CD4-positive, CD25-positive, alpha-beta regulatory T cell (primary cell): Measurements from ENCODE around the gene KHDRBS2. TPM values are rescaled to one million over a fixed set of nuclear protein-coding genes. Genes with fewer than 3 reads are reported as not detected.

Experiments
- ATAC-seq, 2 donors: fragments of 150-1000 bp; cut with Tn5 transposase; one replicate each; pipeline ENCODE4 v1.10.0; 2021; ENCODE audit warnings: low read depth in 2 of 2, moderate number of reproducible peaks in 2 of 2, moderate library complexity in 1 of 2
- DNase-seq, 3 donors: peaks; one replicate each; pipeline versions ENCODE4 v3.0.0 to v3.0.0-alpha.2; 2012 to 2022; ENCODE audit warnings: mixed read lengths in 1 of 3
- H3K27ac ChIP-seq: one replicate; pipeline ENCODE4 v1.7.0; 2013; ENCODE audit warnings: mild to moderate bottlenecking, low read length; ENCODE audit not compliant: insufficient read depth, poor library complexity, severe bottlenecking
- H3K27me3 ChIP-seq: one replicate; pipeline ENCODE4 v1.7.0; 2013; ENCODE audit warnings: low read length; ENCODE audit not compliant: control insufficient read depth, insufficient read depth
- H3K36me3 ChIP-seq: one replicate; pipeline ENCODE4 v1.7.0; 2013; ENCODE audit warnings: mild to moderate bottlenecking, low read length, moderate library complexity; ENCODE audit not compliant: control insufficient read depth, insufficient read depth
- H3K4me1 ChIP-seq: 2 replicates; pipeline ENCODE4 v1.7.0; 2013; ENCODE audit warnings: mild to moderate bottlenecking, low read length; ENCODE audit not compliant: insufficient read depth, control insufficient read depth, poor library complexity, severe bottlenecking
- H3K4me3 ChIP-seq: one replicate; pipeline ENCODE4 v1.7.0; 2013; ENCODE audit warnings: low read depth, mild to moderate bottlenecking, low read length, moderate library complexity
- H3K9me3 ChIP-seq, 2 experiments: 1 replicate in 1 of 2; 2 replicates in 1 of 2; pipeline ENCODE4 v1.7.0; 2013; ENCODE audit warnings: low read length in 2 of 2, mild to moderate bottlenecking in 1 of 2, moderate library complexity in 1 of 2; ENCODE audit not compliant: control insufficient read depth in 2 of 2
- H3K27ac Mint-ChIP-seq, 3 donors: one replicate each; pipeline ENCODE4 v1.8.0; 2020 to 2022; ENCODE audit warnings: mild to moderate bottlenecking in 3 of 3, mixed read lengths in 3 of 3, moderate library complexity in 2 of 3
- H3K27me3 Mint-ChIP-seq: one replicate; pipeline ENCODE4 v1.8.0; 2022; ENCODE audit warnings: mild to moderate bottlenecking, mixed read lengths
- H3K36me3 Mint-ChIP-seq: one replicate; pipeline ENCODE4 v1.8.0; 2020; ENCODE audit warnings: mixed read lengths
- H3K4me1 Mint-ChIP-seq, 4 donors: one replicate each; pipeline ENCODE4 v1.8.0; 2020 to 2022; ENCODE audit warnings: mixed read lengths in 4 of 4, mild to moderate bottlenecking in 1 of 4
- H3K4me3 Mint-ChIP-seq, 4 donors: one replicate each; pipeline ENCODE4 v1.8.0; 2020 to 2022; ENCODE audit warnings: mild to moderate bottlenecking in 4 of 4, mixed read lengths in 4 of 4, moderate library complexity in 3 of 4
- H3K9me3 Mint-ChIP-seq, 7 donors: one replicate each; pipeline ENCODE4 v1.8.0; 2020 to 2022; ENCODE audit warnings: mixed read lengths in 7 of 7, mild to moderate bottlenecking in 3 of 7, moderate library complexity in 2 of 7
- polyA plus RNA-seq, 4 donors: library from polyadenylated mRNA; unstranded; fragments of 300-500 nt; fragmentation: Illumina TruSeq; gene quantifications; one replicate each; pipeline ENCODE4 v1.2.3, GENCODE V29; 2021
- total RNA-seq: library from RNA; stranded (reverse); gene quantifications from one replicate; pipeline ENCODE4 v1.2.3, GENCODE V29; 2022

KHDRBS2 gene
- total and polyA plus RNA-seq, 5 donors from 2014 or later = not detected

- peaks cover 0 to 17% (median 8%) of the 10 kb centered on the region in 7 donors for H3K9me3 Mint-ChIP-seq
- no peak overlapping the region for H3K27ac ChIP-seq
- DNase-seq = no peak
- no peaks in the 10 kb centered on the region for H3K27me3 Mint-ChIP-seq
- no peaks in the 10 kb centered on the region for H3K36me3 ChIP-seq
- H3K27me3 ChIP-seq = no peaks in the 10 kb centered on the region
- H3K27ac Mint-ChIP-seq = no peak overlapping the region
- no peaks in the 10 kb centered on the region for H3K36me3 Mint-ChIP-seq
- ATAC-seq = no peak
- no peaks in the 10 kb centered on the region for H3K4me1 Mint-ChIP-seq
- H3K9me3 ChIP-seq = peaks cover 0 to 2% of the 10 kb centered on the region in 2 experiments
- H3K4me3 ChIP-seq = no peak overlapping the region
- H3K4me3 Mint-ChIP-seq = no peak overlapping the region
- H3K4me1 ChIP-seq = no peaks in the 10 kb centered on the region
Observed at GRCh38 chr6:61675734-61676133, 610.3 kb downstream of the KHDRBS2 start.

- H3K4me3 ChIP-seq = no peak overlapping the region
- Mint-ChIP-seq H3K4me1 (no peaks in the 10 kb centered on the region), H3K27me3 (no peaks in the 10 kb centered on the region), H3K27ac (no peak overlapping the region), H3K4me3 (no peak overlapping the region), H3K36me3 (no peaks in the 10 kb centered on the region), H3K9me3 (peaks cover 4 to 42% (median 7%) of the 10 kb centered on the region in 7 donors)
- DNase-seq (no peak), ATAC-seq (no peak)
- H3K9me3 ChIP-seq = peaks cover 0 to 21% of the 10 kb centered on the region in 2 experiments
- no peaks in the 10 kb centered on the region for H3K36me3 ChIP-seq
- no peaks in the 10 kb centered on the region for H3K4me1 ChIP-seq
- H3K27ac ChIP-seq = no peak overlapping the region
- no peaks in the 10 kb centered on the region for H3K27me3 ChIP-seq
Observed at GRCh38 chr6:61649845-61650244, 636.2 kb downstream of the KHDRBS2 start.

DNA sequence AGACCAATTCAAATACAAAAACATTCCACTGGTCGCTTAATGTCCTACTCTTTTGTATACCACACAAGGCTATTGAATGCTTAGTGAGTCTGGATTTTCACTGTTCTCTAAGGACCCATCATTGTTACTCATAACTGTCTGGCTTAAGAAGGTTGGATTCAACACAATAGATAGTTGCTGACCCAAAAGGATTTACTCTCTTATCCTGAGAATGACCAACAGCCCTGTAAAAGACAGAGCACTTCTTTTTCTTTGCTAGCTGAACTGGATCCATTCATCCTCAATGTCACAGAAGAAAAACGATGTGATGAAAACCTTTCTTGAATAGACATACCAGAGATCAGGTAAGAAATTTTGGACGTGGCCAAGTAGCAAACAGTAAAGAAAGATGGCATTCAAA, 645.6 kb downstream of the KHDRBS2 start:
- Histone ChIP-seq H3K4me3 (no peak overlapping the region), H3K27ac (no peak overlapping the region), H3K4me1 (no peaks in the 10 kb centered on the region), H3K27me3 (no peaks in the 10 kb centered on the region), H3K9me3 (peaks cover 0 to 2% of the 10 kb centered on the region in 2 experiments), H3K36me3 (no peaks in the 10 kb centered on the region)
- no peaks in the 10 kb centered on the region for H3K27me3 Mint-ChIP-seq
- DNase-seq = no peak
- H3K27ac Mint-ChIP-seq = no peak overlapping the region
- no peaks in the 10 kb centered on the region for H3K36me3 Mint-ChIP-seq
- no peak for ATAC-seq
- no peaks in the 10 kb centered on the region for H3K4me1 Mint-ChIP-seq
- H3K4me3 Mint-ChIP-seq = no peak overlapping the region
- peaks cover 0 to 30% (median 12%) of the 10 kb centered on the region in 7 donors for H3K9me3 Mint-ChIP-seq
